AG04450 (cell line): Measurements from ENCODE around the gene VWA1. TPM values are rescaled to one million over a fixed set of nuclear protein-coding genes. Genes with fewer than 3 reads are reported as not detected.
A peak's percentile ranks its signal among the peaks of the same experiment; 100 is the strongest.

Experiments used
- CTCF ChIA-PET: fragments of 300-600, 350-600 bp; formaldehyde crosslinking; extraction: SDS; loops from one replicate; lab custom pipeline; 2022; ENCODE audit warnings: antibody characterized with exemption, inconsistent platforms; lab: Charles Lee
- POLR2A ChIA-PET: fragments of 350-600 bp; formaldehyde crosslinking; extraction: SDS; loops from one replicate; lab custom pipeline; 2021; ENCODE audit warnings: antibody characterized with exemption, inconsistent platforms; lab: Yijun Ruan, JAX
- DNase-seq: peaks from one replicate; pipeline ENCODE4 v3.0.0-alpha.2; 2011; ENCODE audit warnings: low read depth, low spot score
- H3K27ac ChIP-seq: one replicate; pipeline ENCODE4 v1.5.1; 2012; ENCODE audit warnings: low read depth, low read length, control low read depth
- H3K27me3 ChIP-seq: one replicate; pipeline ENCODE4 v1.6.0; 2012; ENCODE audit warnings: low read length; ENCODE audit not compliant: control insufficient read depth, insufficient read depth
- H3K4me3 ChIP-seq: 2 replicates; pipeline ENCODE4 v1.5.1; 2011; ENCODE audit warnings: mild to moderate bottlenecking, low read depth, low read length, control low read depth
- H3K9me3 ChIP-seq: 2 replicates; pipeline ENCODE4 v1.5.1; 2012; ENCODE audit warnings: low read length; ENCODE audit not compliant: control insufficient read depth, insufficient read depth
- polyA plus RNA-seq: library from polyadenylated mRNA; depleted of rRNA; stranded (reverse); fragments of >200 nt; gene quantifications from 2 replicates; pipeline ENCODE4 v1.2.3, GENCODE V29; 2011
- TF ChIP-seq, protein P1 (sequence below): IDR thresholded peaks from 2 replicates; pipeline ENCODE4 v1.5.1; 2011; ENCODE audit warnings: low read depth, low read length, control low read depth, inconsistent platforms

Gene VWA1
- polyA plus RNA-seq, 1 experiment = 3.9 TPM

DNA sequence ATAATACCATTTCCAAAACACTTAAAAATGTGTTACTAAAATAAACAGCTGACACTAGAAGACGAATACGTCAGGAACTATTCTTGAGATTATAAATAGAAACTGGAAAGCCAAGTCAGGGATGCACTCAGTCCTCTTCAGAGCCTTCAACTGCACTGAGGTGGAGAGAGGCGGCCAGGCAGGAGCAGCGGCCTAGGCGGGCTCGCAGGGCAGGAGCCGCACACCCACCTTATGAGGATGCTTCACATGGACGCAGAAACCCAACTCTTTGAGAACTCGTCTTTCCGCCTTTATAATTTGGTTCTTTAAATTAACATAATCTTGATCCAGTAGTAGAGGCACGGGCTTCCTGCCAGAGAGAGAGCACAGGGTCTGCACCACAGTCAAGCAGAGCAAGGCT, 40.3 kb upstream of the VWA1 start:
- TF ChIP-seq, protein P1, sequence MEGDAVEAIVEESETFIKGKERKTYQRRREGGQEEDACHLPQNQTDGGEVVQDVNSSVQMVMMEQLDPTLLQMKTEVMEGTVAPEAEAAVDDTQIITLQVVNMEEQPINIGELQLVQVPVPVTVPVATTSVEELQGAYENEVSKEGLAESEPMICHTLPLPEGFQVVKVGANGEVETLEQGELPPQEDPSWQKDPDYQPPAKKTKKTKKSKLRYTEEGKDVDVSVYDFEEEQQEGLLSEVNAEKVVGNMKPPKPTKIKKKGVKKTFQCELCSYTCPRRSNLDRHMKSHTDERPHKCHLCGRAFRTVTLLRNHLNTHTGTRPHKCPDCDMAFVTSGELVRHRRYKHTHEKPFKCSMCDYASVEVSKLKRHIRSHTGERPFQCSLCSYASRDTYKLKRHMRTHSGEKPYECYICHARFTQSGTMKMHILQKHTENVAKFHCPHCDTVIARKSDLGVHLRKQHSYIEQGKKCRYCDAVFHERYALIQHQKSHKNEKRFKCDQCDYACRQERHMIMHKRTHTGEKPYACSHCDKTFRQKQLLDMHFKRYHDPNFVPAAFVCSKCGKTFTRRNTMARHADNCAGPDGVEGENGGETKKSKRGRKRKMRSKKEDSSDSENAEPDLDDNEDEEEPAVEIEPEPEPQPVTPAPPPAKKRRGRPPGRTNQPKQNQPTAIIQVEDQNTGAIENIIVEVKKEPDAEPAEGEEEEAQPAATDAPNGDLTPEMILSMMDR = no peak
- CTCF ChIA-PET = interaction anchor here (1.4 kb wide), 1 partner anchor 24 kb away, joined by 5 read pairs; no protein-coding TSS in a partner anchor

DNA sequence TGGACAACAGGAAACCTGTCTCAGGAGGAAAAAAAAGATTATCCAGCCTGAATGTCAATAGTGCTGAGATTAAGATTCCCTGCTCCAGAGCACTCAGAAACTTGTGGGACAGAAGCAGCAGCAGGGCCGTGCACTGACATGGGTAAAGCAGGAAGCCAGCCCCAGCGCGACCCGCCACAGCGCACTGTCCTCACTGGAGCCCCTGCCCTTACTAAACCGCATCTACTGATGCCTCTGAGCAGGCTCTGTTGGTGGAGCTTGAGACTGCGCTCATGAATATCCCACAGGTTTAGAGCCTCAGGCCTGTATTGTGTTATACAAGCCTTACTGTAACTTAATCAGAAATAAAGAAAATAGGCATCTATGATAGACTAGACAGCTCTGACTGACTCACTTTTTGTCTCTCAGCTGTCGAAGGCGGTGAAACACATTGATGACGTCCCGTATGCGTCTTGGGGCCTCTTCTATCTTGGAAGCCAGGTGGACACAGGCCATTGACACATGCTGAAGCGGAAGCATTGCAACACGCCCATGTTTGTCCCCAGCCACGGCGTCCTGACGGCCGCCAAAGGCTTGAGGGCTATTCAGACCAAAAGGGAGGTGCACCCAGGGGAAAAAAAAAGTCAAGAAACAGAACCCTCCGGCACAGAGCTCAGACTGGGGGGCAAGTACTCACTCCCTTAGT, 37.5 kb upstream of the VWA1 start:
- POLR2A ChIA-PET = no interaction called here

More for the DNA sequence above, 40.3 kb upstream of the VWA1 start:
- H3K9me3 ChIP-seq = no peaks in the 10 kb centered on the region; the same call in 1 of the 2 replicates
- no peak for DNase-seq
- H3K27ac ChIP-seq = no peak overlapping the region
- no peaks in the 10 kb centered on the region for H3K27me3 ChIP-seq
- no peak overlapping the region for H3K4me3 ChIP-seq
- POLR2A ChIA-PET = no interaction called here

DNA sequence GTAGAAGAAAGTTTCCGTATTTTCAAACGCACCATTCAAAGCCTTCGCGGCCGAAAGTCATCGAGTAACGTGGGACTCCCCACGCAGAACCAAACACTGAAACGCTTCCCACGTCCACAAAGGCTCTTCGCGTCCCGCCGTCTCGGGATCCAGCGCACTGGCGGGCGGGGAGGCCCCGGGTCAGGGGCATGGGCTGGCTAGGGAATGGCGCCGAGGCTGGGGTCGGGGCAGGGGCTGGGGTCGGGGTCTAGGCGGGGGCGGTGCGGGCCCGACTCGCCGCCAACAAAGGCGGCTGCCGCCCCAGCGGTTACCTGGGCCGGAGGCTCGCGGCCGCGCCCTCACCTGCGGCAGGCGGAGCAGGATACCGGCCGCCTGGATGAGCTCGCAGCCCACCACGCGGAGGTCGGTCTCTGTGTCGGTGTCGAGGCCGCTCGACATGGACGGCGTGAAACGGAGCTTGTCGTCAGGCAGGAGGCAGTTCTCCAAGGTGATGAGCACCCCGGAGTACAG, 36.8 kb upstream of the VWA1 start:
- TF ChIP-seq, protein P1 = no peak
- H3K4me3 ChIP-seq = peak overlapping the region; percentile 96
- ChIA-PET POLR2A (interaction anchor here (0.6 to 2.1 kb wide), 9 partner anchors 9 to 113 kb away, joined by 3 to 15 read pairs (median 3); partner anchors contain the start of genes ATAD3A, AURKAIP1 and MRPL20), CTCF (interaction anchor here (0.5 to 1.2 kb wide), 4 partner anchors 11 to 485 kb away, joined by 3 to 6 read pairs (median 4); no protein-coding TSS in a partner anchor)
- DNase-seq = no peak
- no peaks in the 10 kb centered on the region; the same call in 1 of the 2 replicates for H3K9me3 ChIP-seq
- no peaks in the 10 kb centered on the region for H3K27me3 ChIP-seq
- no peak overlapping the region for H3K27ac ChIP-seq

More for the DNA sequence above, 37.5 kb upstream of the VWA1 start:
- no peak for DNase-seq
- no peaks in the 10 kb centered on the region for H3K27me3 ChIP-seq
- peak overlapping the region; percentile 96 for H3K4me3 ChIP-seq
- TF ChIP-seq, protein P1 = no peak
- CTCF ChIA-PET = interaction anchor here (0.5 to 0.7 kb wide), 2 partner anchors 26 to 75 kb away, joined by 3 to 7 read pairs; no protein-coding TSS in a partner anchor
- no peaks in the 10 kb centered on the region; the same call in 1 of the 2 replicates for H3K9me3 ChIP-seq
- H3K27ac ChIP-seq = no peak overlapping the region

DNA sequence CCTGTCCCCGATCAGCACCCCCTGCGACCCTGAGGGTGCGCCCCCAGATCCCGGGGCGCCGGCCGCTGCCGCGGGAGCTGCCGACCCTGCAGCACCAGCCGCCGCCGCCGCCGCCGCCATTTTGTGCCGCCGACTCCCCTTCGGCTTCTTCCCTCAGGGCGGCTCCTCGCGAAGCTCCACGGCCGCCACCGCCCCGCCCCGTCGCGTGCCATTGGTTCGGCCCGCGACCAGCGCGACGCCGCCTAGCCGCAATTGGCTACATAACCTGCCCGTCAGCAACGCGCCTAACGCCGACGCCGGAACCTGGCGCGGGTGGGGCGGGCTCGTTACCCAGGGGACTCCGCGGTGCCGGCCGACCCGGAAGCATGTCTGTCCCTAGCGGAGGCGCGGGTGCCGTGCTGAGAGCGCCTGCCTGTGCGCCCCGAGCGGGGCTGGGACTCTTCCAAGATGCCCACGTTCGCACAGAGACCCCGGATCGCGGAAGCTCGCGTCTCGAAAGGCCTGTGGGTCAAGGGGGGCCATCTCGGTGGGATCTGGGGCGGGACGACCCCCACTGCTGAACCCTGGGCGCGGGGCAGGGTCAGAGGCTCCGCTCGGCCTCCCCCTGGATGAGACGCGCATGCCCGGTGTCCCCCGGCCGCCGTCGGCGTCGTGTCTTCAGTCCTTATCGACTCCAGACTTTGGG, 36.2 kb upstream of the VWA1 start, which contains the start of gene CCNL2:
CCNL2 (minus strand) TSS at position 149 of the 685 bp plus-strand sequence; CDS start at position 120, 29 bp downstream.
- peak within 1 kb of the TSS; percentile 65 for H3K27ac ChIP-seq
- TF ChIP-seq, protein P1 = peak; percentile 64
- H3K4me3 ChIP-seq = peak within 1 kb of the TSS; percentile 98
- no peaks in the 10 kb centered on the region for H3K27me3 ChIP-seq
- no peaks in the 10 kb centered on the region; the same call in 1 of the 2 replicates for H3K9me3 ChIP-seq
- CTCF ChIA-PET = interaction anchor here (0.5 to 1.2 kb wide), 4 partner anchors 12 to 484 kb away, joined by 3 to 6 read pairs (median 4); no protein-coding TSS in a partner anchor
- POLR2A ChIA-PET = interaction anchor here (0.5 to 2.1 kb wide), 10 partner anchors 8 to 112 kb away, joined by 3 to 15 read pairs (median 3); partner anchors contain the start of genes ATAD3A, AURKAIP1 and MRPL20
- peak; percentile 97 for DNase-seq
